ENCODE data around the gene KIAA1549.

KIAA1549 gene

GRCh38 chr7:138903186-138903820, 77.9 kb downstream of the KIAA1549 start:
- no peak for FAIRE-seq

GRCh38 chr7:138902161-138902560, 79.0 kb downstream of the KIAA1549 start:
- FAIRE-seq, result no peak

- no peak for FAIRE-seq
These were observed 81.0 kb downstream of the KIAA1549 start for GRCh38 chr7:138900035-138900828.

- FAIRE-seq, result no peak
These were observed 82.4 kb downstream of the KIAA1549 start for GRCh38 chr7:138898802-138899201.

GRCh38 chr7:138898255-138898654, 82.9 kb downstream of the KIAA1549 start:
- FAIRE-seq, result no peak

GRCh38 chr7:138895679-138896078, 85.5 kb downstream of the KIAA1549 start:
- no peak for FAIRE-seq

GRCh38 chr7:138893258-138893657, 87.9 kb downstream of the KIAA1549 start:
- FAIRE-seq, result no peak

GRCh38 chr7:138892812-138893211, 88.4 kb downstream of the KIAA1549 start:
- no peak for FAIRE-seq

GRCh38 chr7:138892006-138892630, 89.1 kb downstream of the KIAA1549 start:
- FAIRE-seq, result no peak

GRCh38 chr7:138891446-138891810, 89.8 kb downstream of the KIAA1549 start:
- FAIRE-seq, result no peak

- no peak for FAIRE-seq
These were observed 90.4 kb downstream of the KIAA1549 start for GRCh38 chr7:138890499-138891445.

- FAIRE-seq, result no peak
These were observed 91.3 kb downstream of the KIAA1549 start for GRCh38 chr7:138889582-138890498.

- FAIRE-seq, result no peak
These were observed 93.1 kb downstream of the KIAA1549 start for GRCh38 chr7:138887872-138888656.

GRCh38 chr7:138887085-138887710, 94.0 kb downstream of the KIAA1549 start:
- no peak for FAIRE-seq

GRCh38 chr7:138886501-138886917, 94.7 kb downstream of the KIAA1549 start:
- FAIRE-seq, result no peak

- no peak for FAIRE-seq
These were observed 95.6 kb downstream of the KIAA1549 start for GRCh38 chr7:138885383-138886147.

GRCh38 chr7:138882249-138882648, 98.9 kb downstream of the KIAA1549 start:
- no peak for FAIRE-seq

GRCh38 chr7:138881579-138882188, 99.5 kb downstream of the KIAA1549 start:
- FAIRE-seq, result no peak

Measured in G401.6 (cell line).